Measurements from ENCODE around the gene ZBTB42.

Gene ZBTB42

DNA sequence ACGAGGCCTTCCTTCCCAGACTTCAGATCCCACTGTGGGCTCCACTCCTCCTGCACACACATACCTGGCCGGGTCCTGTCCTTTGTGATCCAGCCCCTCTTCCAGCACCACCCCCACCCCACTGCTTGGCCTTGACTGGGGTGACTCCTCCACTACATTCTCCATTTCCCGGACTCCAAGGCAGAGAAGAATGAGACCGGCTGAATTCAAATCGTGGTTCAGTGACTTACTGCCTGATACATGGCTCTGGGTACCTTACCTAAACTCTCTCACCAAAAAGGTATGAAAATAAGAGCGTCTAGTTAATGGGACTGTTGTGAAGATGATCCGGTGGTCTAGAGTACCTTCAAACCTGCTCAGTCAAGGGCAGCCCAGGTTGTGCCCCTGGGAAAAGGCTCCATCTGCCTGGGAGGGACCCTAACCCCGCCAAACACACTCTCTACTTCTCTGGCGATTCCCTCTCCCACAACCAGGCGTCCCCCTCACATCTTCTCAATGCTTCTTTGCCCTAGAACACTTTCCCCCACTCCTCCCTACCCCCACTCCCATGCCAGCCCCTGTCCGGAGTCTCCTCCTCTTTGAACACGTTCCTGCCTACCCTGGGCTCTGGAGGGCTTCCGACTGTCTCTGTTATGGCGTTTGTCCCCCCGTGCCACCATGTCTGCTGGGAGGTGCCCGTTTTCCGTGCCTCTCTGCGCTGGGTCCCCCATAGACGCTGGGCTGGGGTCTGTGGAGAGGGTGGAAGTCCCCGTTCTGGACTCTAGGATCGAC, 1.5 kb upstream of the ZBTB42 start:
- Histone ChIP-seq H4K20me1 (peaks cover 33% of the 10 kb centered on the region), H3K9me3 (no peaks in the 10 kb centered on the region), H3K27me3 (peaks cover 24% of the 10 kb centered on the region; the same call in 1 of the 2 replicates), H3K4me2 (peak overlapping the region; percentile 98), H3K4me1 (peaks cover 80% of the 10 kb centered on the region), H3K9ac (peak overlapping the region; percentile 76; the same call in 1 of the 2 replicates), H3K4me3 (peak overlapping the region; percentile 76), H3K27ac (peak overlapping the region; percentile 78), H3K36me3 (no peaks in the 10 kb centered on the region)
- no peak for TF ChIP-seq Cebpa-rat (IDR thresholded peaks at IDR 0.05)

DNA sequence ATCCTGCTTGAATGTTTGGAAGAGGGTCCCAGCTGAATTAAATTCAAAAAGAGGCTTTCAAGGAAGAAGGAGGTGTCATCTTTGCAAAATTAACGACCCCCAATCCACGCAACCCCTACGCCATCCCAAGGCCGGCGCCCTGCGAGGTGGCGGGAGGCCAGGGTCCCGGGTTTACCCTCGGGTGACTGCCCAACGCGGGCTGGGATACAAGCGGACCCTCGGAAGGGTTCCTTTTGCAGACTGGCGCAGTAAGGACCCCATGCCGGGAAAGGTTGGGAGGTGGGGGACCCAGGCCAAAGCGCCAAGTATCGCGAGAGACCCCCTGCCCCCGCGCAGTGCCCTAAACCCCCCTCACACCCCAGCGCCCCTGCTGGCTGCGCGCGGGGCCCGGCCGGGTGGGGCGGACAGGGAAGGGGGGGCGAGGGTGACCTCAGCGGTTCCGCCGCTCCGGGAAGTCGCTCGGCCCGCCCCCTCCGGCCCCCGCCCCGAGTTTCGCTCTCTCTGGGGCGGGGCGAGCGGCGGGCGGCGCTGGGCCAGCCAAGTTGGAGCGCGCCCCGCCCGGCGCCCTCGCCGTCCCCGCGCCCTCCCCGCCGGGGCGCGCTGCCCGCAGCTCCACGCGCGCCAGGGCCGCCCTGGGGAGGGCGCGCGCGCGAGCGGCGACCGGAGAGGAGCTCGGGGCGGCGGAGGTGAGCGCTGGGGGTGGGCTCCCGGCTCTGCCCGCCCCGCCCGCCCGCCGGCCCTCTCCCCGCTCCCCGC, 708 bp upstream of the ZBTB42 start:
- Histone ChIP-seq H3K27me3 (peaks cover 24% of the 10 kb centered on the region; the same call in 1 of the 2 replicates), H3K4me1 (peaks cover 87% of the 10 kb centered on the region), H3K36me3 (no peaks in the 10 kb centered on the region), H3K4me3 (peak overlapping the region; percentile 76), H4K20me1 (peaks cover 34% of the 10 kb centered on the region), H3K9me3 (no peaks in the 10 kb centered on the region), H3K9ac (peak overlapping the region; percentile 76), H3K27ac (peak overlapping the region; percentile 78), H3K4me2 (peak overlapping the region; percentile 98)
- no peak for TF ChIP-seq Cebpa-rat (IDR thresholded peaks at IDR 0.05)

DNA sequence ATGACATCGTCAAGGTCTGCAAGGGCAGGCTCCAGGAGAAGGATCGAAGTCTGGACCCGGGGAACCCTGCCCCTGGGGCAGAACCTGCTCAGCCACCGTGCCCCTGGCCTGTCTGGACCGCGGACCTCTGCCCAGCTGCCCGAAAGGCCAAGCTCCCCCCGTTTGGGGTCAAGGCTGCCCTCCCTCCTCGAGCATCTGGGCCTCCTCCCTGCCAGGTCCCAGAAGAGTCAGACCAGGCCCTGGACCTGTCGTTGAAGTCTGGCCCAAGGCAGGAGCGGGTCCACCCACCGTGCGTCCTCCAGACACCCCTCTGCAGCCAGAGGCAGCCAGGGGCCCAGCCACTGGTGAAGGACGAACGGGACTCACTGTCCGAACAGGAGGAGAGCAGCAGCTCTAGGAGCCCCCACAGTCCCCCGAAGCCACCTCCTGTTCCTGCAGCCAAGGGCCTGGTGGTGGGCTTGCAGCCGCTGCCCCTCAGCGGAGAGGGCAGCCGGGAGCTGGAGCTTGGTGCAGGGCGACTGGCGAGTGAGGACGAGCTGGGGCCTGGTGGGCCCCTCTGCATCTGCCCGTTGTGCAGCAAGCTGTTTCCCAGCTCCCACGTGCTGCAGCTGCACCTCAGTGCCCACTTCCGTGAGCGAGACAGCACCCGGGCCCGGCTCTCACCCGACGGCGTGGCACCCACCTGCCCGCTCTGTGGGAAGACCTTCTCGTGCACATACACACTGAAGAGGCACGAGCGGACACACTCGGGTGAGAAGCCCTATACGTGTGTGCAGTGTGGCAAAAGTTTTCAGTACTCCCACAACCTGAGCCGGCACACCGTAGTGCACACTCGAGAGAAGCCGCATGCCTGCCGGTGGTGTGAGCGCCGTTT, 856 bp downstream of the ZBTB42 start:
- peaks cover 87% of the 10 kb centered on the region for H3K4me1 ChIP-seq
- peak overlapping the region; percentile 98 for H3K4me2 ChIP-seq
- H3K27me3 ChIP-seq = peaks cover 24% of the 10 kb centered on the region; the same call in 1 of the 2 replicates
- TF ChIP-seq Cebpa-rat (IDR thresholded peaks at IDR 0.05) = no peak
- H3K36me3 ChIP-seq = no peaks in the 10 kb centered on the region
- peak overlapping the region; percentile 76 for H3K9ac ChIP-seq
- no peaks in the 10 kb centered on the region for H3K9me3 ChIP-seq
- peak overlapping the region; percentile 76 for H3K4me3 ChIP-seq
- H3K27ac ChIP-seq = peak overlapping the region; percentile 78
- H4K20me1 ChIP-seq = peaks cover 45% of the 10 kb centered on the region

DNA sequence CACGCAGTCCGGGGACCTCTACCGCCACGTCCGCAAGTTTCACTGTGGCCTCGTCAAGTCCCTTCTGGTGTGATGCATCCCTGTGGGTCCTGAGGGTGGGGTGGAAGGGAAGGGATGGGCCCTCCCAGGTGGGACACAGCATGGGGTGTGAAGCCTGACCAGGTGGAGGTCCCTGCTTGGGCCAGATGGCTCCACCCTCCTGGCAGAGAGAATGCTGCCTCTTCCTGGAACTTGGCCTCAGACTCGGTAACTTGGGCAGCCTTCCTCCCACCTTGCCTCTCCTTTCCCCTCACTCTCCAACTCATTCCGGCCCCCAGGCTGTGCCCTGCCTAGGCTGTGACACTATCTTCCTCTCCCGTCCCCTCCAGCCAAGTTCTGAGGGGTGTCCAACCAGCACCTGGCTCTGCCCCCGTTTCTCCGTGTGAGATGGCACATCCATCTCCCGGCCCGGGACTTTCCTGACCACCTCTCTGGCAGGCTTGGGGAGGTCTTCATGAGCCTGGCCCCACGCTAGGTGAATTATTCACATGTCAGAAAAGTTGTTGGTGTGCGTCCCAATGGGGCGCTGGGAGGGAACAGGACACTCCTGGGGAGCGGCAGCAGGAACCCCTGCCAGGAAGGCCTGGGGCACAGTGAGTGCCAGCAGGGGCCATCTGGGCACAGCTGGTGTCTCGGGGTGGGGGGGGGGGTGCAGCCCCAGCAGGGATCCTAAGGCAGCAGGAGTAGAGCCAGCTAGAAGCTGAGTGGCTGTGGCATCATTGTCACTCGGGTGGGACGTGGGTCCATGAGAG, 1.7 kb downstream of the ZBTB42 start:
- H3K4me3 ChIP-seq = no peak overlapping the region; the same call in 1 of the 2 replicates
- peaks cover 78% of the 10 kb centered on the region for H3K4me1 ChIP-seq
- TF ChIP-seq Cebpa-rat (IDR thresholded peaks at IDR 0.05) = no peak
- peaks cover 17% of the 10 kb centered on the region; the same call in 1 of the 2 replicates for H3K27me3 ChIP-seq
- no peaks in the 10 kb centered on the region for H3K9me3 ChIP-seq
- peaks cover 45% of the 10 kb centered on the region for H4K20me1 ChIP-seq
- peak overlapping the region; percentile 29; the same call in 1 of the 2 replicates for H3K9ac ChIP-seq
- H3K4me2 ChIP-seq = peak overlapping the region; percentile 98
- H3K36me3 ChIP-seq = no peaks in the 10 kb centered on the region
- no peak overlapping the region for H3K27ac ChIP-seq

DNA sequence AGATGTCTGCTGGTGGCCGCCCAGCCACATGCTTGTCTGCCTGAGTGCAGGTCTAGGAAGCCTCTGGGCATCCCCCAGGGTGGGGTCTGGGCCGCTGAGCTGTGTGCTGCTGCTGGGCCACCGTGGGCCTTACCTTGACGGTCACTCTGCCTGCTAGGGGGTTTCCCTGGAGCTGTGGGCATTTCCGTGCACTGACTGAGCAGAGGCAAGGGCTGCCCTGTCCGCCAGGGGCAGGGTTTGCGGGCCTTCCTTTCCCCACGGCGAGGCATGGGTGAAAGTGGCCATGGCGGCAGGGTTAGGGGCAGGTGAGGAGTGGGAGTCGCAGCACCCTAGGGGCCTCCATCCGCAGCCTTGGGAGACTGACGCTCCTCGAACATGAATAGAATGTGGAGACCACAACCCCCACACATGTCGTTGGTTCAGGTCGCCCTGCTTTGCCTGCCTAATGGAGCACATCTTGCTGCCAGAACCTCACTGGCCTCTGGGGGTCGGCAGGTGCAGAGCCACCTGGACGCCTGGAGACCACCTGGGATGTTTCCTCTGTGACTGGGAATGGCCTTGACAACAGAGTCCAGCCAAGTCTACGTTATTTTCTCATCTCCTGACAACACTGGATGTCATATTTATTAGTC, 2.5 kb downstream of the ZBTB42 start:
- peak overlapping the region; percentile 29; the same call in 1 of the 2 replicates for H3K9ac ChIP-seq
- H3K27me3 ChIP-seq = peaks cover 9% of the 10 kb centered on the region; the same call in 1 of the 2 replicates
- H3K4me2 ChIP-seq = peak overlapping the region; percentile 98
- peaks cover 70% of the 10 kb centered on the region for H3K4me1 ChIP-seq
- no peak for TF ChIP-seq Cebpa-rat (IDR thresholded peaks at IDR 0.05)
- H3K4me3 ChIP-seq = no peak overlapping the region
- H3K27ac ChIP-seq = no peak overlapping the region
- H3K36me3 ChIP-seq = no peaks in the 10 kb centered on the region
- peaks cover 45% of the 10 kb centered on the region for H4K20me1 ChIP-seq
- no peaks in the 10 kb centered on the region for H3K9me3 ChIP-seq

DNA sequence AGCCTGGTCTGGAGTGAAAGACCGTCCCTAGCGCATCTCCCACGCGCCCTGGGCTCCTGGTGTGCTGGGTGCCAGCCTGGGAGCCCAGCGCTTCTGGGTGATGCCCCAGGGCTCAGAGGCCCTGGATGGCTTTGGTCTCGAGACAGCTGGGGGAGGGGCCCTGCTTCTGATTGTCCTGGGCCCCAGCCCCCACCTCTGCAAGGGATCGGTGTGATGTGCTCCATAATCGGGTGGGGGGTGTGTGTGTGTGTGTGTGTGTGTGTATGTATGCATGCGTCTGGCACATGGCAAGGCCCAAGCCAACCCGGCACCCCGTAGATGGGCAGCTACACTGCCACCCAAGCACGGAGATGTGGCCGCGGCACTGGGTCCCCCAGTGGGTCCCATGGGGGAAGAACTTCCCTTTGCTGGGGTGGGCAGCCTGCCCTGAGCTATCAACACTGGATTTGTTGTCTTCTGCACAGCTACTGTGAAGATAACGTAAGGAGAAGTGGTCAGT, 3.1 kb downstream of the ZBTB42 start:
- Histone ChIP-seq H3K9me3 (no peaks in the 10 kb centered on the region), H3K27me3 (peaks cover 3% of the 10 kb centered on the region; the same call in 1 of the 2 replicates), H3K4me3 (peak overlapping the region; percentile 15; the same call in 1 of the 2 replicates), H3K4me1 (peaks cover 65% of the 10 kb centered on the region), H3K36me3 (no peaks in the 10 kb centered on the region), H3K4me2 (peak overlapping the region; percentile 98), H3K9ac (0 out of 2 replicates have a peak overlapping the region, but pooled peaks have one; percentile 25), H4K20me1 (peaks cover 45% of the 10 kb centered on the region), H3K27ac (peak overlapping the region; percentile 45; the same call in 1 of the 2 replicates)
- no peak for TF ChIP-seq Cebpa-rat (IDR thresholded peaks at IDR 0.05)

DNA sequence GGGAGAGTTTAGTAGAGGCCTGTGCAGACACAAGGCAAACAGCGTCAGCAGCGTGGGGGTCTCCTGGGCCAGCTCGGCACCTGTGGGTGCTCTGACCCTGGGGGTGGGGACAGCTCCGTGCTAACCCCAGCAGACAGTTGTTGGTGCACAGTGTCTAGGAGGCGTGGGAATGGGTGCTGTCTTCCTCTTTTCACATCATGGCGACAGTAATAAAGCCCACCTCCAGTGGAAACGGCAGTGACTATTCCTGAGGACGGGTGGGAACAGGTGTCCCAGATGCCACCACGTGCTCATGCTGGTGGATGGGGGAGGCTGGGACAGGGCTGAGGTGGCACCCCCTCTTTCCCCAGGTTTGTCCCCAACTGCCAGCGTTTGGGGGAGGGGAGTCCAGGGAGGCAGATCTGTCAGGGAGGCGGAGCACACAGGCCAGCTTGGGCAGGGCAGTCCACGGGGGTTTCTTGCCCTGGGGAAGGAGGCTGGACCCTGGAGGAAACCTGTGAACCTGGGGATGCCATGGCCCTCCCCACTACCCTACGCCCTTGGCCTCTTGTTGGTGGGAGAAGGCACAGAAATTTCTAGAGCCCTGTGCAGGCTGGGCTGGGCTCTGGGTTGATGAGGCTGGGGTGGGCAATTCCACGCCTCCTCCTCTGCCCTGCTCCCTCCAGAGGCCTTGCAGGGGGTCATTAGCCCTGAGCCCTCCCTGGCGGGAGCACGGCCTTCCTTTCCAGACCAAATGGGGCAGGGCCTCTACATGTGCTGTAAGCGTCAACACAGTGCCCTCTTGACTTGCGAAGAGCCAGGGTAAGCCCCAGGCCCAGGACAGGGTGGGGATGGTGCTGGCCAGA, 3.8 kb downstream of the ZBTB42 start:
- no peaks in the 10 kb centered on the region for H3K9me3 ChIP-seq
- peak overlapping the region; percentile 15; the same call in 1 of the 2 replicates for H3K4me3 ChIP-seq
- TF ChIP-seq Cebpa-rat (IDR thresholded peaks at IDR 0.05) = no peak
- H4K20me1 ChIP-seq = peaks cover 45% of the 10 kb centered on the region
- H3K4me2 ChIP-seq = peak overlapping the region; percentile 98
- no peaks in the 10 kb centered on the region for H3K36me3 ChIP-seq
- no peaks in the 10 kb centered on the region; the same call in 1 of the 2 replicates for H3K27me3 ChIP-seq
- H3K9ac ChIP-seq = peak overlapping the region; percentile 30
- peaks cover 57% of the 10 kb centered on the region for H3K4me1 ChIP-seq
- H3K27ac ChIP-seq = peak overlapping the region; percentile 45
